ENCODE data around the gene S100A7. TPM values are rescaled to one million over a fixed set of nuclear protein-coding genes. Genes with fewer than 3 reads are reported as not detected.

The S100A7 gene
- total and polyA plus RNA-seq, 9 of the 15 experiments (the other 6 are each of a cell fraction or from before 2014, with no cell fraction given): not detected

DNA sequence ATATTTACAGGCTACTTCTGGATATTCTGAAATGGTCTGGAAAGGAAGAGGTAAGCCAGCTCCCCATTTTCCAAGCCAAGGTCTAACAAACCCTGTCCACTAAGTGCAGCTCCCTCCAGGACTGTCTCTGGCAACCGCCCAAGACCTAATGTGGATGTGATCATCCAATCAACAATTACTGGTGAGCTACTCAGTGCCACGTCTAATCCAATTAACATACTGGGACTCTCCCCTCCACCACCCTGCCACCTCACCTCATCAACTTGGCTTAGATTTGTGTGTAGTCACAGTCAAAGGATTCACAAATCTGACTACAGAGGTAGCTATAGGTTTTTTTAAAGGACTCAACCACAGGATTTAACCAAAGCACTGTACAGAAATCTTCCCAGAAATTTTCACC is 25.4 kb upstream of the S100A7 start (continued):
- TF ChIP-seq, protein P1, sequence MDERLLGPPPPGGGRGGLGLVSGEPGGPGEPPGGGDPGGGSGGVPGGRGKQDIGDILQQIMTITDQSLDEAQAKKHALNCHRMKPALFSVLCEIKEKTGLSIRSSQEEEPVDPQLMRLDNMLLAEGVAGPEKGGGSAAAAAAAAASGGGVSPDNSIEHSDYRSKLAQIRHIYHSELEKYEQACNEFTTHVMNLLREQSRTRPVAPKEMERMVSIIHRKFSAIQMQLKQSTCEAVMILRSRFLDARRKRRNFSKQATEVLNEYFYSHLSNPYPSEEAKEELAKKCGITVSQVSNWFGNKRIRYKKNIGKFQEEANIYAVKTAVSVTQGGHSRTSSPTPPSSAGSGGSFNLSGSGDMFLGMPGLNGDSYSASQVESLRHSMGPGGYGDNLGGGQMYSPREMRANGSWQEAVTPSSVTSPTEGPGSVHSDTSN (CRISPR knock-in tag; IDR thresholded peaks at IDR 0.05; ENCODE audit: low read depth): no peak
- TF ChIP-seq, protein P1 (tag; conservative IDR thresholded peaks at IDR 0.05; ENCODE audit: low read depth): no peak
- no peak for TF ChIP-seq MYC (IDR thresholded peaks at IDR 0.05; ENCODE audit: low read depth, low read length)
- TF ChIP-seq MYC (CRISPR knock-in tag; IDR thresholded peaks at IDR 0.05; ENCODE audit: borderline replicate concordance, low read depth): no peak
- no peak for TF ChIP-seq CSDE1 (IDR thresholded peaks at IDR 0.05)
- no peak for TF ChIP-seq POLR2A (conservative IDR thresholded peaks at IDR 0.05)
- TF ChIP-seq, protein P2, sequence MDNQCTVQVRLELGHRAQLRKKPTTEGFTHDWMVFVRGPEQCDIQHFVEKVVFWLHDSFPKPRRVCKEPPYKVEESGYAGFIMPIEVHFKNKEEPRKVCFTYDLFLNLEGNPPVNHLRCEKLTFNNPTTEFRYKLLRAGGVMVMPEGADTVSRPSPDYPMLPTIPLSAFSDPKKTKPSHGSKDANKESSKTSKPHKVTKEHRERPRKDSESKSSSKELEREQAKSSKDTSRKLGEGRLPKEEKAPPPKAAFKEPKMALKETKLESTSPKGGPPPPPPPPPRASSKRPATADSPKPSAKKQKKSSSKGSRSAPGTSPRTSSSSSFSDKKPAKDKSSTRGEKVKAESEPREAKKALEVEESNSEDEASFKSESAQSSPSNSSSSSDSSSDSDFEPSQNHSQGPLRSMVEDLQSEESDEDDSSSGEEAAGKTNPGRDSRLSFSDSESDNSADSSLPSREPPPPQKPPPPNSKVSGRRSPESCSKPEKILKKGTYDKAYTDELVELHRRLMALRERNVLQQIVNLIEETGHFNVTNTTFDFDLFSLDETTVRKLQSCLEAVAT (IDR thresholded peaks at IDR 0.05): no peak
- no peak for TF ChIP-seq NFRKB (IDR thresholded peaks at IDR 0.05; ENCODE audit: low read depth)

DNA sequence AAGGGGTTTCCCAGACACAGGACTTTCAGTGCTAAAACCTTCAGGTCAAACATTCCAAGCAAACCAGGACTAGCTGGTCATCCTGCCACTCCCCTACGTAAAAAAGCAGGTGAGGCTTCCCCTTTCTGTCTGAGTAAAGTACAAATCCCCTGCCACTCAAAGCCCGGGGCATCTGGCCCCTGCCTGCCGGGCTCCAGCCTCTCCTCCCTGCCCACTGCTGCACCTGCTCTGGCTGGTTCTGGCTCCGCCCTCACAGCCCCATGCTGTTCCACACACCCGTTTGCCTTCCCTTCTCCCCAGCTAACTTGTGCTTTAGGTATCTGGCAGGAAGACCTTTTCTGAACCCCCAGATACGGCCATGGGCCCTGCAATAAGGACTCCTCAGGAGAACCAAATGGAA is 23.3 kb upstream of the S100A7 start:
- DNase-seq (ENCODE audit: extremely low read depth in 1 of 4, low spot score in 3 of 4) (no peak), ATAC-seq (no peak), FAIRE-seq (no peak)
- Histone ChIP-seq H3K4me1 (replicated peaks in 1 of 2; ENCODE audit: control insufficient read depth in 2 of 2, insufficient read depth in 2 of 2, low read length in 2 of 2) (no peaks in the 10 kb centered on the region), H3K4me2 (ENCODE audit: insufficient read depth, low read length) (no peak overlapping the region), H3K79me2 (ENCODE audit: control insufficient read depth, insufficient read depth, low read length) (no peaks in the 10 kb centered on the region), H3K9me3 (replicated peaks; ENCODE audit: control insufficient read depth, insufficient read depth, low read depth, low read length) (no peaks in the 10 kb centered on the region), H3K9ac (ENCODE audit: insufficient read depth in 1 of 2, low read depth in 2 of 2, low read length in 2 of 2) (no peak overlapping the region), H3K9me1 (ENCODE audit: control insufficient read depth, insufficient read depth, low read length) (peaks cover 3% of the 10 kb centered on the region), H4K20me1 (replicated peaks; ENCODE audit: control insufficient read depth, insufficient read depth, low read length) (no peaks in the 10 kb centered on the region), H3K27ac (ENCODE audit: extremely low read depth, low read depth, low read length) (no peak overlapping the region), H2AFZ (ENCODE audit: low read depth, low read length) (no peak overlapping the region), H3K4me3 (no peak overlapping the region), H3K27me3 (ENCODE audit: control insufficient read depth in 2 of 2, insufficient read depth in 2 of 2, low read length in 2 of 2) (peaks cover 2 to 24% of the 10 kb centered on the region in 2 experiments; a peak in 3 of 5 replicates), H3K36me3 (ENCODE audit: control insufficient read depth, insufficient read depth, low read length) (no peaks in the 10 kb centered on the region)
- ChIA-PET CTCF (ENCODE audit: low intra/inter-chr PET ratio) (no interaction called here), POLR2A (interaction anchor here (0.7 kb wide), 1 partner anchor 153 kb away, joined by 4 read pairs; no protein-coding TSS in a partner anchor)
- in situ Hi-C loops (cut with MboI): no loop called here
- no TSS peak for BruUV-seq (replicated peaks)
- 0% methylated on average over 5 of the region's 6 CpGs for WGBS (ENCODE audit: insufficient coverage, low coverage, missing lambda C conversion rate)
- intact Hi-C loops (cut with micrococcal nuclease): no loop called here
- TF ChIP-seq, protein P3, sequence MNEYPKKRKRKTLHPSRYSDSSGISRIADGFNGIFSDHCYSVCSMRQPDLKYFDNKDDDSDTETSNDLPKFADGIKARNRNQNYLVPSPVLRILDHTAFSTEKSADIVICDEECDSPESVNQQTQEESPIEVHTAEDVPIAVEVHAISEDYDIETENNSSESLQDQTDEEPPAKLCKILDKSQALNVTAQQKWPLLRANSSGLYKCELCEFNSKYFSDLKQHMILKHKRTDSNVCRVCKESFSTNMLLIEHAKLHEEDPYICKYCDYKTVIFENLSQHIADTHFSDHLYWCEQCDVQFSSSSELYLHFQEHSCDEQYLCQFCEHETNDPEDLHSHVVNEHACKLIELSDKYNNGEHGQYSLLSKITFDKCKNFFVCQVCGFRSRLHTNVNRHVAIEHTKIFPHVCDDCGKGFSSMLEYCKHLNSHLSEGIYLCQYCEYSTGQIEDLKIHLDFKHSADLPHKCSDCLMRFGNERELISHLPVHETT (CRISPR knock-in tag; conservative IDR thresholded peaks at IDR 0.05 in 1 of 2, IDR thresholded peaks at IDR 0.05 in 1 of 2): no peak
- TF ChIP-seq ZNF79 (CRISPR knock-in tag; IDR thresholded peaks at IDR 0.05; ENCODE audit: low read depth) (no peak), ZNF146 (CRISPR knock-in tag; IDR thresholded peaks at IDR 0.05; ENCODE audit: unreplicated experiment) (no peak), TEAD4 (IDR thresholded peaks at IDR 0.05; ENCODE audit: low read length) (no peak), TEAD4 (CRISPR knock-in tag; IDR thresholded peaks at IDR 0.05; ENCODE audit: borderline replicate concordance) (no peak), BACH1 (tag; IDR thresholded peaks at IDR 0.05) (no peak), MCM2 (IDR thresholded peaks at IDR 0.05; ENCODE audit: low read depth) (no peak)
- TF ChIP-seq, protein P4, sequence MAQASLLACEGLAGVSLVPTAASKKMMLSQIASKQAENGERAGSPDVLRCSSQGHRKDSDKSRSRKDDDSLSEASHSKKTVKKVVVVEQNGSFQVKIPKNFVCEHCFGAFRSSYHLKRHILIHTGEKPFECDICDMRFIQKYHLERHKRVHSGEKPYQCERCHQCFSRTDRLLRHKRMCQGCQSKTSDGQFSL (CRISPR knock-in tag; IDR thresholded peaks at IDR 0.05): no peak
- TF ChIP-seq, protein P4 (tag; IDR thresholded peaks at IDR 0.05): no peak

Measured in K562 (cell line).